Natural killer cell (primary cell): Measurements from ENCODE around the gene VGLL4. TPM values are rescaled to one million over a fixed set of nuclear protein-coding genes. Genes with fewer than 3 reads are reported as not detected.

Experiments used
- ATAC-seq, 3 donors: fragments of 150-1000 bp in 2 of 3; fragments of 200-7000 bp in 1 of 3; cut with Tn5 transposase; 1 replicate in 1 of 3; 2 replicates in 2 of 3; pipeline ENCODE4 v1.10.0; 2021; ENCODE audit warnings: mild to moderate bottlenecking in 2 of 3, moderate library complexity in 2 of 3
- DNase-seq, 2 donors: peaks; one replicate each; pipeline versions ENCODE4 v3.0.0 to v3.0.0-alpha.2; 2013 to 2021; ENCODE audit warnings: mixed read lengths in 1 of 2
- H3K27ac ChIP-seq: one replicate; pipeline ENCODE4 v1.5.1; 2013; ENCODE audit warnings: mild to moderate bottlenecking, low read length
- H3K27me3 ChIP-seq: one replicate; pipeline ENCODE4 v1.6.1; 2013; ENCODE audit warnings: low read length; ENCODE audit not compliant: control insufficient read depth, insufficient read depth
- H3K36me3 ChIP-seq: one replicate; pipeline ENCODE4 v1.6.1; 2013; ENCODE audit warnings: low read length; ENCODE audit not compliant: control insufficient read depth, insufficient read depth
- H3K4me1 ChIP-seq: one replicate; pipeline ENCODE4 v1.6.1; 2013; ENCODE audit warnings: low read length; ENCODE audit not compliant: control insufficient read depth, insufficient read depth
- H3K4me3 ChIP-seq: one replicate; pipeline ENCODE4 v1.5.1; 2013; ENCODE audit warnings: low read length
- H3K9me3 ChIP-seq: one replicate; pipeline ENCODE4 v1.6.1; 2013; ENCODE audit warnings: low read length; ENCODE audit not compliant: control insufficient read depth, insufficient read depth
- H3K27ac Mint-ChIP-seq, 2 donors: one replicate each; pipeline ENCODE4 v1.8.0; 2022; ENCODE audit warnings: mild to moderate bottlenecking in 2 of 2, mixed read lengths in 2 of 2, moderate library complexity in 1 of 2
- H3K27me3 Mint-ChIP-seq, 2 donors: one replicate each; pipeline ENCODE4 v1.8.0; 2022; ENCODE audit warnings: low read depth in 2 of 2, mixed read lengths in 2 of 2
- H3K36me3 Mint-ChIP-seq: one replicate; pipeline ENCODE4 v1.8.0; 2022; ENCODE audit warnings: mixed read lengths
- H3K4me1 Mint-ChIP-seq, 2 donors: one replicate each; pipeline ENCODE4 v1.8.0; 2022; ENCODE audit warnings: mixed read lengths in 2 of 2
- H3K4me3 Mint-ChIP-seq: one replicate; pipeline ENCODE4 v1.8.0; 2022; ENCODE audit warnings: mild to moderate bottlenecking, moderate library complexity, mixed read lengths
- H3K9me3 Mint-ChIP-seq, 2 donors: one replicate each; pipeline ENCODE4 v1.8.0; 2022; ENCODE audit warnings: mixed read lengths in 2 of 2
- WGBS: methylation state at CpG from one replicate; pipeline ENCODE4 v1.1.7; 2013; ENCODE audit warnings: missing lambda C conversion rate; ENCODE audit not compliant: insufficient coverage; 5-methylcytosine and 5-hydroxymethylcytosine counted together
- intact Hi-C: fragments of 100-400 bp; cut with micrococcal nuclease; formaldehyde crosslinking; loops from one replicate; pipeline ENCODE4 v1.14.2; 2022
- total RNA-seq, 4 donors: library from RNA; stranded (reverse); fragments of 120-200 nt in 1 of 4; gene quantifications; one replicate each; pipeline versions ENCODE4 v1.2.3 to v1.2.4, GENCODE V29; 2013 to 2022
- TF ChIP-seq, protein P1 (sequence below): fragments of 200-600 bp; IDR thresholded peaks from one replicate; pipeline ENCODE4 v1.8.0; 2022; ENCODE audit warnings: antibody characterized with exemption

VGLL4 gene
- total RNA-seq, 3 donors from 2014 or later (not counting 1 experiment from before 2014, with no cell fraction given): 29.5 to 42.8 (median 34.6) TPM

GRCh38 chr3:11591002-11591355, 52.7 kb downstream of the VGLL4 start:
- DNase-seq: no peak
- Mint-ChIP-seq H3K36me3 (no peaks in the 10 kb centered on the region), H3K4me1 (peaks cover 78 to 82% of the 10 kb centered on the region in 2 donors), H3K4me3 (no peak overlapping the region), H3K9me3 (no peaks in the 10 kb centered on the region), H3K27ac (peak overlapping the region; percentile 38 to 51), H3K27me3 (no peaks in the 10 kb centered on the region)
- Histone ChIP-seq H3K36me3 (no peaks in the 10 kb centered on the region), H3K4me1 (peaks cover 21% of the 10 kb centered on the region), H3K9me3 (no peaks in the 10 kb centered on the region), H3K27me3 (no peaks in the 10 kb centered on the region), H3K27ac (no peak overlapping the region), H3K4me3 (no peak overlapping the region)
- TF ChIP-seq, protein P1, sequence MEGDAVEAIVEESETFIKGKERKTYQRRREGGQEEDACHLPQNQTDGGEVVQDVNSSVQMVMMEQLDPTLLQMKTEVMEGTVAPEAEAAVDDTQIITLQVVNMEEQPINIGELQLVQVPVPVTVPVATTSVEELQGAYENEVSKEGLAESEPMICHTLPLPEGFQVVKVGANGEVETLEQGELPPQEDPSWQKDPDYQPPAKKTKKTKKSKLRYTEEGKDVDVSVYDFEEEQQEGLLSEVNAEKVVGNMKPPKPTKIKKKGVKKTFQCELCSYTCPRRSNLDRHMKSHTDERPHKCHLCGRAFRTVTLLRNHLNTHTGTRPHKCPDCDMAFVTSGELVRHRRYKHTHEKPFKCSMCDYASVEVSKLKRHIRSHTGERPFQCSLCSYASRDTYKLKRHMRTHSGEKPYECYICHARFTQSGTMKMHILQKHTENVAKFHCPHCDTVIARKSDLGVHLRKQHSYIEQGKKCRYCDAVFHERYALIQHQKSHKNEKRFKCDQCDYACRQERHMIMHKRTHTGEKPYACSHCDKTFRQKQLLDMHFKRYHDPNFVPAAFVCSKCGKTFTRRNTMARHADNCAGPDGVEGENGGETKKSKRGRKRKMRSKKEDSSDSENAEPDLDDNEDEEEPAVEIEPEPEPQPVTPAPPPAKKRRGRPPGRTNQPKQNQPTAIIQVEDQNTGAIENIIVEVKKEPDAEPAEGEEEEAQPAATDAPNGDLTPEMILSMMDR: no peak
- intact Hi-C loops: no loop called here
- 94% methylated on average over 7 of the region's 7 CpGs for WGBS
- no peak for ATAC-seq

- no peaks in the 10 kb centered on the region for H3K36me3 ChIP-seq
- no peak overlapping the region for H3K27ac ChIP-seq
- DNase-seq: no peak
- H3K9me3 ChIP-seq: no peaks in the 10 kb centered on the region
- Mint-ChIP-seq H3K4me1 (peaks cover 85 to 90% of the 10 kb centered on the region in 2 donors), H3K27me3 (no peaks in the 10 kb centered on the region), H3K4me3 (no peak overlapping the region), H3K9me3 (no peaks in the 10 kb centered on the region), H3K36me3 (no peaks in the 10 kb centered on the region), H3K27ac (peak overlapping the region; percentile 38 to 46)
- peaks cover 21% of the 10 kb centered on the region for H3K4me1 ChIP-seq
- no peak overlapping the region for H3K4me3 ChIP-seq
- ATAC-seq: no peak
- TF ChIP-seq, protein P1: no peak
- WGBS: 88% methylated on average over 11 of the region's 11 CpGs
- H3K27me3 ChIP-seq: no peaks in the 10 kb centered on the region
- intact Hi-C loops: no loop called here
Observed at GRCh38 chr3:11589706-11590105, 54.0 kb downstream of the VGLL4 start.

GRCh38 chr3:11588755-11589154, 55.0 kb downstream of the VGLL4 start:
- no peaks in the 10 kb centered on the region for H3K9me3 ChIP-seq
- no peaks in the 10 kb centered on the region for H3K36me3 Mint-ChIP-seq
- H3K27me3 ChIP-seq: no peaks in the 10 kb centered on the region
- TF ChIP-seq, protein P1: no peak
- H3K4me3 Mint-ChIP-seq: no peak overlapping the region
- peaks cover 19% of the 10 kb centered on the region for H3K4me1 ChIP-seq
- H3K9me3 Mint-ChIP-seq: no peaks in the 10 kb centered on the region
- no peak for DNase-seq
- H3K27ac ChIP-seq: no peak overlapping the region
- H3K36me3 ChIP-seq: no peaks in the 10 kb centered on the region
- no peak for ATAC-seq
- H3K27ac Mint-ChIP-seq: peak overlapping the region; percentile 34 to 86
- H3K27me3 Mint-ChIP-seq: no peaks in the 10 kb centered on the region
- H3K4me3 ChIP-seq: no peak overlapping the region
- intact Hi-C loops: no loop called here
- WGBS: 61% methylated on average over 3 of the region's 3 CpGs
- peaks cover 90% of the 10 kb centered on the region in 2 donors for H3K4me1 Mint-ChIP-seq

DNA sequence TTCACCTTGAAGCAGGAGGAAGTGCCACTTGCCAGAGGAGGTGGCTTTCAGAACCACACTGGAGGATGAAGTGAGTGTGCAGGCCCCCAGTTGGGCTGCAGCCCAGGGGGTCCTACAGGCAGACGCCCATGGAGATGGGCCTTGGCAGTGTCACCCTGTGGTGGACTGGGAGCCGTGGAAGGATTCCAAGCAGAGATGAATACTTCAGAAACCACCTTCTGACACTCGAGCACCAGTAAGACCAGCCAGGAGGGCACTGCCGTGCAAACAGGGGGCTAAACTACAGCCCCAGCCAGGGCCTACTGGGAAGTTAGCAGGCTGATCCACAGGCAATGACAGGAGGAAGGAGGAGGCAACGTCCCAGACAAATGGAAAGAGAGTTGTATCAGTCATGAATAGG, 55.4 kb downstream of the VGLL4 start:
- no peak for DNase-seq
- Mint-ChIP-seq H3K9me3 (no peaks in the 10 kb centered on the region), H3K4me1 (peaks cover 90% of the 10 kb centered on the region in 2 donors), H3K36me3 (no peaks in the 10 kb centered on the region), H3K27me3 (no peaks in the 10 kb centered on the region), H3K27ac (peak overlapping the region; percentile 34 to 86), H3K4me3 (no peak overlapping the region)
- Histone ChIP-seq H3K27me3 (no peaks in the 10 kb centered on the region), H3K27ac (no peak overlapping the region), H3K9me3 (no peaks in the 10 kb centered on the region), H3K36me3 (no peaks in the 10 kb centered on the region), H3K4me3 (no peak overlapping the region), H3K4me1 (peaks cover 18% of the 10 kb centered on the region)
- WGBS: 90% methylated on average over 5 of the region's 5 CpGs
- no peak for ATAC-seq
- TF ChIP-seq, protein P1: no peak
- intact Hi-C loops: no loop called here
